Fibroblast of lung (primary cell): ENCODE results near the gene NODAL.

ENCODE experiments used
- CTCF ChIP-seq, 2 donors: IDR thresholded peaks in 1 of 2; conservative IDR thresholded peaks in 1 of 2; 1 replicate in 1 of 2; 2 replicates in 1 of 2; pipeline ENCODE4 v1.5.1; 2011 to 2012; ENCODE audit warnings: low read length in 2 of 2, control low read depth in 1 of 2, inconsistent platforms in 1 of 2, low read depth in 1 of 2, mild to moderate bottlenecking in 1 of 2
- EZH2 ChIP-seq: IDR thresholded peaks from 2 replicates; pipeline ENCODE4 v1.5.1; 2012; ENCODE audit warnings: low read length, control low read depth, mild to moderate bottlenecking; ENCODE audit errors: missing control alignments

GRCh38 chr10:70487824-70488223 lies 46.3 kb upstream of the NODAL start:
- TF ChIP-seq EZH2 (no peak), CTCF (conservative IDR thresholded peaks at IDR 0.05 in 1 of 2, IDR thresholded peaks at IDR 0.05 in 1 of 2; ENCODE audit: low read depth in 1 of 2, low read length in 2 of 2) (no peak)
